ENCODE measurements around the gene STARD3.

The STARD3 gene

GRCh38 chr17:39612935-39613464 lies 23.9 kb upstream of the STARD3 start:
- no CpG with 5 or more reads among the region's 7 CpGs for WGBS (ENCODE audit: insufficient coverage, insufficient read length)
- Histone ChIP-seq H3K27me3 (ENCODE audit: control insufficient read depth, insufficient read depth, low read length) (peaks cover 29% of the 10 kb centered on the region), H3K36me3 (ENCODE audit: control insufficient read depth, insufficient read depth, low read length) (no peaks in the 10 kb centered on the region), H3K27ac (ENCODE audit: low read length) (no peak overlapping the region), H3K9me3 (ENCODE audit: control insufficient read depth, insufficient read depth, low read length) (no peaks in the 10 kb centered on the region), H3K4me1 (ENCODE audit: control insufficient read depth, insufficient read depth, low read length) (peaks cover 4% of the 10 kb centered on the region; the same call in 1 of the 2 replicates), H3K4me3 (ENCODE audit: low read length) (no peak overlapping the region)
- no peak for DNase-seq (ENCODE audit: low read depth, low spot score)

GRCh38 chr17:39614545-39615157 lies 22.3 kb upstream of the STARD3 start:
- WGBS (ENCODE audit: insufficient coverage, insufficient read length) = no CpG with 5 or more reads among the region's 3 CpGs
- no peaks in the 10 kb centered on the region for H3K9me3 ChIP-seq (ENCODE audit: control insufficient read depth, insufficient read depth, low read length)
- peaks cover 23% of the 10 kb centered on the region for H3K27me3 ChIP-seq (ENCODE audit: control insufficient read depth, insufficient read depth, low read length)
- H3K36me3 ChIP-seq (ENCODE audit: control insufficient read depth, insufficient read depth, low read length) = no peaks in the 10 kb centered on the region
- no peak overlapping the region for H3K27ac ChIP-seq (ENCODE audit: low read length)
- DNase-seq (ENCODE audit: low read depth, low spot score) = no peak
- H3K4me3 ChIP-seq (ENCODE audit: low read length) = no peak overlapping the region
- 0 out of 2 replicates have a peak, but pooled peaks cover 5% of the 10 kb centered on the region for H3K4me1 ChIP-seq (ENCODE audit: control insufficient read depth, insufficient read depth, low read length)

- WGBS (ENCODE audit: insufficient coverage, insufficient read length) = no CpG with 5 or more reads among the region's 6 CpGs
- H3K4me1 ChIP-seq (ENCODE audit: control insufficient read depth, insufficient read depth, low read length) = 0 out of 2 replicates have a peak, but pooled peaks cover 5% of the 10 kb centered on the region
- H3K9me3 ChIP-seq (ENCODE audit: control insufficient read depth, insufficient read depth, low read length) = no peaks in the 10 kb centered on the region
- peaks cover 24% of the 10 kb centered on the region for H3K27me3 ChIP-seq (ENCODE audit: control insufficient read depth, insufficient read depth, low read length)
- H3K4me3 ChIP-seq (ENCODE audit: low read length) = no peak overlapping the region
- DNase-seq (ENCODE audit: low read depth, low spot score) = no peak
- no peaks in the 10 kb centered on the region for H3K36me3 ChIP-seq (ENCODE audit: control insufficient read depth, insufficient read depth, low read length)
- no peak overlapping the region for H3K27ac ChIP-seq (ENCODE audit: low read length)
Observed at GRCh38 chr17:39615434-39615833, 21.5 kb upstream of the STARD3 start.

GRCh38 chr17:39617100-39617445 lies 19.9 kb upstream of the STARD3 start:
- 0 out of 2 replicates have a peak, but pooled peaks cover 3% of the 10 kb centered on the region for H3K4me1 ChIP-seq (ENCODE audit: control insufficient read depth, insufficient read depth, low read length)
- H3K4me3 ChIP-seq (ENCODE audit: low read length) = no peak overlapping the region
- peaks cover 24% of the 10 kb centered on the region for H3K27me3 ChIP-seq (ENCODE audit: control insufficient read depth, insufficient read depth, low read length)
- no peaks in the 10 kb centered on the region for H3K9me3 ChIP-seq (ENCODE audit: control insufficient read depth, insufficient read depth, low read length)
- no peak overlapping the region for H3K27ac ChIP-seq (ENCODE audit: low read length)
- no peaks in the 10 kb centered on the region for H3K36me3 ChIP-seq (ENCODE audit: control insufficient read depth, insufficient read depth, low read length)
- WGBS (ENCODE audit: insufficient coverage, insufficient read length) = no CpG with 5 or more reads among the region's 3 CpGs
- no peak for DNase-seq (ENCODE audit: low read depth, low spot score)

DNA sequence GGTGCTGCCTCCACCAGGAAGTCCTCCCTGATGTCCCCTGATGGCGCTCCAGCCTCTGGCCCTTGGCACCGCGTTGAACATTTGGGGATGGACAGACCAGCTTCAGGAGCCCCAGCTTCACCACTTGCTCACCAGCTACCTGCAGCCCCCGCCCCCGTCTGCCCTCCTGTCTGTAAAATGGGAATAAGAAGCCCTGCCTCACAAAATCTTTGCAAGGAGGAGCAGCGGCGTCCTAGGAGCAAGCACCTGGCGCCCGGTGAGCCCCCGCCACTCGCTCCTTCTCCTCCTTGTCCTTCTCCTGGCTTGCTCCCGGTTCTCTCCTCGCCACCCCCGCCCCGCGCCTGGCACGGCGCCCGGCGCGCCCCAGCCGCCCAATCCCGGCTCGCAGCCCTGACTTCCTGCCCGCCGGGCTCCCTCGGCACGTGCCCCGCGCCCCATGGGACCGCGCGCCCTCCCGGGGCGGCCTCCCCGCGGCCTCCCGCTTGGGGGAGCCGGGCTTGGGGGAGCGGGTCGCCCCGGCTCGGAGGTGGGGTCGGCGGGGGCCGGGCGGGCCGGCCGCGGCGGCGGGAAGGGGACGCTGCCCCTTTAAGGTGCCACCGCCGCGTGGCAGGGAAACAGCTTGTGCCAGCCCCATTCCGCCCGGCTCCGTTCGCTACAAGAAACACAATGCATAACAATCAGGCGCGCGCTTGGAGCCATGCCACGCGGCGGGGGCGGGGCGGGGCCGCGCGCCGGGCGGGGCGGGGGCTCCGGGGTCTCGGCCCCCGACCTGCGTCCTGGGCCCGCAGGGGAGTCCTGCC lies 19.3 kb upstream of the STARD3 start:
- Histone ChIP-seq H3K27me3 (ENCODE audit: control insufficient read depth, insufficient read depth, low read length) (peaks cover 24% of the 10 kb centered on the region), H3K9me3 (ENCODE audit: control insufficient read depth, insufficient read depth, low read length) (no peaks in the 10 kb centered on the region), H3K4me1 (ENCODE audit: control insufficient read depth, insufficient read depth, low read length) (0 out of 2 replicates have a peak, but pooled peaks cover 3% of the 10 kb centered on the region), H3K4me3 (ENCODE audit: low read length) (peak overlapping the region; percentile 35; the same call in 1 of the 2 replicates), H3K36me3 (ENCODE audit: control insufficient read depth, insufficient read depth, low read length) (no peaks in the 10 kb centered on the region), H3K27ac (ENCODE audit: low read length) (no peak overlapping the region)
- WGBS (ENCODE audit: insufficient coverage, insufficient read length) = no CpG with 5 or more reads among the region's 79 CpGs
- no peak for DNase-seq (ENCODE audit: low read depth, low spot score)

DNA sequence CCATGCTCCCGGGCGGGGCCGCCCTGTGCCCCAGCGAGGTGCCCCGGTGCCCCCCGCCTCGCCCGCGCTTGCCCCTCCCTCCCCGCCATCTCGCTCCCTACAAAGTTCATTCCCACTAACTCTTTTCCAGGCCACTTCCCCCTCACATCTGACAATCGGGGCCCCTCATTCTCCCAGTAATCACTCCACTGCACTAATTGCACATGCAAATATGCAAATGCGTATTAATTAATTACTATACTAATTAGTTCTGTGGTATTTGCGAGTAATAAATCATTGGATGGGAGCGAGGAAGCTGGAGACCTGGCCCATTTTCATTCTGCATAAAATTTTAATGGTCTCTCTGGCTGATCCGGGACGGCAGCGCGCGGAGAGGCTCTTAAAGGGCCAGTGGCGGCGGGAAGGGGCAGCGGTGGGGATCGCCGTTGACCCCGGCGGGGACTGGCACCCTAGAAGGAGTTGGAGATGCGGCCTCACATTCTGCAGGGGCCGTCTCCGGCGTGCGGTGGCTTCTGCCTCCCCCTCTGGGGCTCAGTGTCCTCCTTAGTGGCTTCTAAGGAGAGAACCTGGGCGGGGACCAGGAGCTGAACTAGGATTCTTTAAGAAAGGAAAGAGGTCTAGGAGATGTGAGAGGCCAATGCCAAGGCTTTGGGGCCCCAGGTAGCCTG lies 18.6 kb upstream of the STARD3 start:
- H3K36me3 ChIP-seq (ENCODE audit: control insufficient read depth, insufficient read depth, low read length) = no peaks in the 10 kb centered on the region
- H3K9me3 ChIP-seq (ENCODE audit: control insufficient read depth, insufficient read depth, low read length) = no peaks in the 10 kb centered on the region
- no peak for DNase-seq (ENCODE audit: low read depth, low spot score)
- peak overlapping the region; percentile 35; the same call in 1 of the 2 replicates for H3K4me3 ChIP-seq (ENCODE audit: low read length)
- peaks cover 24% of the 10 kb centered on the region for H3K27me3 ChIP-seq (ENCODE audit: control insufficient read depth, insufficient read depth, low read length)
- H3K4me1 ChIP-seq (ENCODE audit: control insufficient read depth, insufficient read depth, low read length) = 0 out of 2 replicates have a peak, but pooled peaks cover 3% of the 10 kb centered on the region
- no peak overlapping the region for H3K27ac ChIP-seq (ENCODE audit: low read length)
- WGBS (ENCODE audit: insufficient coverage, insufficient read length) = no CpG with 5 or more reads among the region's 33 CpGs

GRCh38 chr17:39618956-39619785 lies 17.8 kb upstream of the STARD3 start:
- H3K9me3 ChIP-seq (ENCODE audit: control insufficient read depth, insufficient read depth, low read length) = no peaks in the 10 kb centered on the region
- H3K36me3 ChIP-seq (ENCODE audit: control insufficient read depth, insufficient read depth, low read length) = no peaks in the 10 kb centered on the region
- H3K27ac ChIP-seq (ENCODE audit: low read length) = no peak overlapping the region
- peaks cover 24% of the 10 kb centered on the region for H3K27me3 ChIP-seq (ENCODE audit: control insufficient read depth, insufficient read depth, low read length)
- no CpG with 5 or more reads among the region's 13 CpGs for WGBS (ENCODE audit: insufficient coverage, insufficient read length)
- H3K4me1 ChIP-seq (ENCODE audit: control insufficient read depth, insufficient read depth, low read length) = 0 out of 2 replicates have a peak, but pooled peaks cover 3% of the 10 kb centered on the region
- DNase-seq (ENCODE audit: low read depth, low spot score) = no peak
- H3K4me3 ChIP-seq (ENCODE audit: low read length) = no peak overlapping the region

DNA sequence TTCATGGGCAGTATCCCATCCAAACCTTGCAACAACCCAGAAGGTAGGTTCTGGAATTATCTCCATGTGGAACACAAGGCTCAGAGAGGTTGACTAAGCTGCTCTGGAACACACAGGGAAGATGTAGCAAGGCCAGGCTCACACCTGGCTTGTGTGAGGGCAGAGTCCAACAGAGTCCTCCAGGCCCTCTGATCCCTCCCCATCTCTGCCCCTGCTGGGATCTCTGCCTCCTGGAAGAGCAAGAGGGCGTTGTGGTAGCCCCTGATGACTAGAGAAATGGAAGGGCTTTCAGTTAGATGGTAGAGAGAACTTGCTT lies 17.2 kb upstream of the STARD3 start:
- Histone ChIP-seq H3K4me3 (ENCODE audit: low read length) (no peak overlapping the region), H3K36me3 (ENCODE audit: control insufficient read depth, insufficient read depth, low read length) (no peaks in the 10 kb centered on the region), H3K9me3 (ENCODE audit: control insufficient read depth, insufficient read depth, low read length) (no peaks in the 10 kb centered on the region), H3K27me3 (ENCODE audit: control insufficient read depth, insufficient read depth, low read length) (peaks cover 25% of the 10 kb centered on the region), H3K27ac (ENCODE audit: low read length) (no peak overlapping the region), H3K4me1 (ENCODE audit: control insufficient read depth, insufficient read depth, low read length) (0 out of 2 replicates have a peak, but pooled peaks cover 3% of the 10 kb centered on the region)
- no CpG with 5 or more reads among the region's 1 CpG for WGBS (ENCODE audit: insufficient coverage, insufficient read length)
- DNase-seq (ENCODE audit: low read depth, low spot score) = no peak

DNA sequence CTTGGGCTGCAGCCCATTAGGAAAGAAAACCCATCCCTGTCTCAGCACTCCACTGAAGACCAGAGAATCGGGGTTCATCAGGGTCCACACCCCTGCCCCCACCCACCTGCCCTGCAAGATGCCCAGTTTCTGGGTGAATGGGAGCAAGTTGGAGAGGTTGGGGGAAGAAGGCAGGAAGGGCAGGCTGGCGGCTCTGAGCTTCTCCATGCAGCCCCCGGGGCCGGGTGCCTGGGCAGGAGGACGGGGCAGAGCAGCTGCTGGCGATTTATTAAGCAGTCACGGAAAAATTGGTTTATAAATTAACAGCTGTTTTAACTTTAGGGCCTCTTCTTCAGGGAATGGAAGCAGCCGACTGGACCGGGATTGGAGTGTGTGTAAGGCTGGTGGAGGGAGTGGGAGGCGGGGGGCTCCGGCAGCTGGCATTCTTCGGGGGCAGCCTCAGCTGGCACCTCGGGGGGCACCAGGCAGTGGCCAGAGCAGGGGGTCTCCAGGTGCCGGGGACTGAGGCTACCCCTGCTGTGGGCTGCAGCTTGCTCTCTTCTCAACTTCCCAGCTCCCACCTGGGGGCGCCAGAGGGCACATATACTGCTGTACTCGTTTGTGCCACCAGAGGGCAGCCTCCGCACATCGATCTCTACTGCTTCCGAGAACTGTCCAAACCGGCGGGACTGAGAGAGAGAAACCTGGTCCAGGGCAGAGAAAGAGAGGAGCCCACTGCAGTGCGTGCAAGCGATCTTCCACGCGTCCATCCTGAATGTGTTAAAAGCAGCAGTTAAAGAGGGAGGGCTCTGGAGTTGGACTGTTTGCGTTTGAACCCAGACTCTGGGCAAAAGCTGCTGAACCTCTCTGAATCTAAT lies 15.2 kb upstream of the STARD3 start:
- peaks cover 24% of the 10 kb centered on the region for H3K27me3 ChIP-seq (ENCODE audit: control insufficient read depth, insufficient read depth, low read length)
- H3K4me1 ChIP-seq (ENCODE audit: control insufficient read depth, insufficient read depth, low read length) = peaks cover 7% of the 10 kb centered on the region
- no peak overlapping the region for H3K27ac ChIP-seq (ENCODE audit: low read length)
- no peaks in the 10 kb centered on the region for H3K36me3 ChIP-seq (ENCODE audit: control insufficient read depth, insufficient read depth, low read length)
- no peaks in the 10 kb centered on the region for H3K9me3 ChIP-seq (ENCODE audit: control insufficient read depth, insufficient read depth, low read length)
- no peak for DNase-seq (ENCODE audit: low read depth, low spot score)
- no peak overlapping the region for H3K4me3 ChIP-seq (ENCODE audit: low read length)
- no CpG with 5 or more reads among the region's 26 CpGs for WGBS (ENCODE audit: insufficient coverage, insufficient read length)
